Liver (tissue), 3 donors: ENCODE measurements around the gene SPHK2.

ENCODE experiments used
- GABPA ChIP-seq, 2 donors: IDR thresholded peaks in 1 of 2; conservative IDR thresholded peaks in 1 of 2; 2 replicates each; pipeline ENCODE4 v1.6.1; 2016; ENCODE audit warnings: antibody characterized with exemption in 2 of 2, mild to moderate bottlenecking in 1 of 2, moderate library complexity in 1 of 2
- RAD21 ChIP-seq, 2 donors: IDR thresholded peaks; 2 replicates each; pipeline ENCODE4 v1.6.1; 2016; ENCODE audit warnings: antibody characterized with exemption in 2 of 2, mild to moderate bottlenecking in 2 of 2
- RXRA ChIP-seq, 2 donors: IDR thresholded peaks; 2 replicates each; pipeline ENCODE4 v1.6.1; 2017 to 2018; ENCODE audit warnings: antibody characterized with exemption in 2 of 2, mild to moderate bottlenecking in 1 of 2
- SP1 ChIP-seq: IDR thresholded peaks from 2 replicates; pipeline ENCODE4 v1.6.1; 2018; ENCODE audit warnings: antibody characterized with exemption, mild to moderate bottlenecking
- YY1 ChIP-seq: IDR thresholded peaks from 2 replicates; pipeline ENCODE4 v1.6.1; 2016; ENCODE audit warnings: antibody characterized with exemption, mild to moderate bottlenecking
- TF ChIP-seq, protein P1 (sequence below): fragments of 150-350 bp; IDR thresholded peaks from 2 replicates; pipeline ENCODE4 v1.5.1; 2017; ENCODE audit warnings: improper control_type of control experiment, low read depth, low read length; ENCODE audit not compliant: missing input control
- TF ChIP-seq, protein P2 (sequence below): IDR thresholded peaks from 2 replicates; pipeline ENCODE4 v1.6.1; 2016; ENCODE audit warnings: antibody characterized with exemption, mild to moderate bottlenecking
- TF ChIP-seq, protein P3 (sequence below): IDR thresholded peaks from 2 replicates; pipeline ENCODE4 v1.6.1; 2016; ENCODE audit warnings: antibody characterized with exemption
- donor health status: healthy.
- donor health status: healthy.

DNA sequence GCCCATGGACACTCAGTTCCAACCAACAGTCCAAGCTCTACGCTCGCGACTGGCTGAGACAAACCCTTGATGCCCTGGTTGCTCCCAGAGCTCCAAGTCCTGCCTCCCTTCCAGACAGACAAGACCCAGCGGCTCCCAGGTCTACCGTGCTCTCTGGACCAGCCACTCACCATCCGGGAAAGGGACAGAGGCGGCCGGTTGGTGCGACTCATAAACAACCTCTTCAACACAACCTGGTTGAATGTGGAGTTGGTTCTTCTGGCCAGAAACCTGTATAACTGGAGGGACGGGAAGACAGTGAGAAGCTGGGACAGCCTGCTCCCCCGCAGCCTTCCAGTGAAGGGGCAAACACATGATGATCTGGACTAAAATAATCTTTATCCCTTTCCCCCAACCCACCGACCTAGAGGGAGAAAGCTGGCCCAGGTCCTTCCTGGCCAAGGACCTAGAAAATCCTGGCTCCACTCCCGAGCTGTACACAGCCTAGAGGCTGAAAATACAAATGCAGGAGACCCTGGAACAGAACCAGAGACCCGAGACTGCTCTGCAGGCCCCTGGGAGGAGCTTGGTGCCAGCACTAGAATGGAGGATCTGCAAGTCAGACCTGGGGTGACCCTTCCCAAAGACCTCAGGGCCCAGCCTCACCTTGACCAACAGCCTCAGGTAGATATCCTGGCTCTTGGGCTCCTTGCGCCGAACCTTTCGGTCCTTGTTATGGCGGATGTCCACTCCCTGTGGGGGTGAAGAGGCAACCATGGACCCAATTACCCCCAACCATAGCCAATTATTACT is 2.0 kb upstream of the SPHK2 start:
- TF ChIP-seq RAD21 (IDR thresholded peaks at IDR 0.05) (no peak), SP1 (no peak), RXRA (IDR thresholded peaks at IDR 0.05) (no peak), YY1 (no peak), GABPA (IDR thresholded peaks at IDR 0.05 in 1 of 2, conservative IDR thresholded peaks at IDR 0.05 in 1 of 2) (no peak)
- TF ChIP-seq, protein P1, sequence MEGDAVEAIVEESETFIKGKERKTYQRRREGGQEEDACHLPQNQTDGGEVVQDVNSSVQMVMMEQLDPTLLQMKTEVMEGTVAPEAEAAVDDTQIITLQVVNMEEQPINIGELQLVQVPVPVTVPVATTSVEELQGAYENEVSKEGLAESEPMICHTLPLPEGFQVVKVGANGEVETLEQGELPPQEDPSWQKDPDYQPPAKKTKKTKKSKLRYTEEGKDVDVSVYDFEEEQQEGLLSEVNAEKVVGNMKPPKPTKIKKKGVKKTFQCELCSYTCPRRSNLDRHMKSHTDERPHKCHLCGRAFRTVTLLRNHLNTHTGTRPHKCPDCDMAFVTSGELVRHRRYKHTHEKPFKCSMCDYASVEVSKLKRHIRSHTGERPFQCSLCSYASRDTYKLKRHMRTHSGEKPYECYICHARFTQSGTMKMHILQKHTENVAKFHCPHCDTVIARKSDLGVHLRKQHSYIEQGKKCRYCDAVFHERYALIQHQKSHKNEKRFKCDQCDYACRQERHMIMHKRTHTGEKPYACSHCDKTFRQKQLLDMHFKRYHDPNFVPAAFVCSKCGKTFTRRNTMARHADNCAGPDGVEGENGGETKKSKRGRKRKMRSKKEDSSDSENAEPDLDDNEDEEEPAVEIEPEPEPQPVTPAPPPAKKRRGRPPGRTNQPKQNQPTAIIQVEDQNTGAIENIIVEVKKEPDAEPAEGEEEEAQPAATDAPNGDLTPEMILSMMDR, result no peak
- TF ChIP-seq, protein P2, sequence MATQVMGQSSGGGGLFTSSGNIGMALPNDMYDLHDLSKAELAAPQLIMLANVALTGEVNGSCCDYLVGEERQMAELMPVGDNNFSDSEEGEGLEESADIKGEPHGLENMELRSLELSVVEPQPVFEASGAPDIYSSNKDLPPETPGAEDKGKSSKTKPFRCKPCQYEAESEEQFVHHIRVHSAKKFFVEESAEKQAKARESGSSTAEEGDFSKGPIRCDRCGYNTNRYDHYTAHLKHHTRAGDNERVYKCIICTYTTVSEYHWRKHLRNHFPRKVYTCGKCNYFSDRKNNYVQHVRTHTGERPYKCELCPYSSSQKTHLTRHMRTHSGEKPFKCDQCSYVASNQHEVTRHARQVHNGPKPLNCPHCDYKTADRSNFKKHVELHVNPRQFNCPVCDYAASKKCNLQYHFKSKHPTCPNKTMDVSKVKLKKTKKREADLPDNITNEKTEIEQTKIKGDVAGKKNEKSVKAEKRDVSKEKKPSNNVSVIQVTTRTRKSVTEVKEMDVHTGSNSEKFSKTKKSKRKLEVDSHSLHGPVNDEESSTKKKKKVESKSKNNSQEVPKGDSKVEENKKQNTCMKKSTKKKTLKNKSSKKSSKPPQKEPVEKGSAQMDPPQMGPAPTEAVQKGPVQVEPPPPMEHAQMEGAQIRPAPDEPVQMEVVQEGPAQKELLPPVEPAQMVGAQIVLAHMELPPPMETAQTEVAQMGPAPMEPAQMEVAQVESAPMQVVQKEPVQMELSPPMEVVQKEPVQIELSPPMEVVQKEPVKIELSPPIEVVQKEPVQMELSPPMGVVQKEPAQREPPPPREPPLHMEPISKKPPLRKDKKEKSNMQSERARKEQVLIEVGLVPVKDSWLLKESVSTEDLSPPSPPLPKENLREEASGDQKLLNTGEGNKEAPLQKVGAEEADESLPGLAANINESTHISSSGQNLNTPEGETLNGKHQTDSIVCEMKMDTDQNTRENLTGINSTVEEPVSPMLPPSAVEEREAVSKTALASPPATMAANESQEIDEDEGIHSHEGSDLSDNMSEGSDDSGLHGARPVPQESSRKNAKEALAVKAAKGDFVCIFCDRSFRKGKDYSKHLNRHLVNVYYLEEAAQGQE, result no peak
- TF ChIP-seq, protein P3, sequence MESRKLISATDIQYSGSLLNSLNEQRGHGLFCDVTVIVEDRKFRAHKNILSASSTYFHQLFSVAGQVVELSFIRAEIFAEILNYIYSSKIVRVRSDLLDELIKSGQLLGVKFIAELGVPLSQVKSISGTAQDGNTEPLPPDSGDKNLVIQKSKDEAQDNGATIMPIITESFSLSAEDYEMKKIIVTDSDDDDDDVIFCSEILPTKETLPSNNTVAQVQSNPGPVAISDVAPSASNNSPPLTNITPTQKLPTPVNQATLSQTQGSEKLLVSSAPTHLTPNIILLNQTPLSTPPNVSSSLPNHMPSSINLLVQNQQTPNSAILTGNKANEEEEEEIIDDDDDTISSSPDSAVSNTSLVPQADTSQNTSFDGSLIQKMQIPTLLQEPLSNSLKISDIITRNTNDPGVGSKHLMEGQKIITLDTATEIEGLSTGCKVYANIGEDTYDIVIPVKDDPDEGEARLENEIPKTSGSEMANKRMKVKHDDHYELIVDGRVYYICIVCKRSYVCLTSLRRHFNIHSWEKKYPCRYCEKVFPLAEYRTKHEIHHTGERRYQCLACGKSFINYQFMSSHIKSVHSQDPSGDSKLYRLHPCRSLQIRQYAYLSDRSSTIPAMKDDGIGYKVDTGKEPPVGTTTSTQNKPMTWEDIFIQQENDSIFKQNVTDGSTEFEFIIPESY, result no peak
